Stimulated activated CD4-positive, alpha-beta T cell treated with anti-CD3 and anti-CD28 coated beads, Interleukin-15, amount 100 ng/mL, for 24 hours (primary cell): Measurements from ENCODE around the gene ACTL6A.
"Not testable (repeated sequence)": the region's sequence is repeated elsewhere in the genome, so short reads cannot be mapped to it uniquely, and the experiment has no call there.

Experiments
- DNase-seq: peaks from one replicate; pipeline ENCODE4 v3.0.0-alpha.2; 2020

ACTL6A gene

GRCh38 chr3:179562591-179563270, at the start of gene ACTL6A:
Gene ACTL6A (plus strand): TSS chr3:179562926. CDS start chr3:179563093, 167 bp downstream.
- peak; percentile 100 for DNase-seq

DNA sequence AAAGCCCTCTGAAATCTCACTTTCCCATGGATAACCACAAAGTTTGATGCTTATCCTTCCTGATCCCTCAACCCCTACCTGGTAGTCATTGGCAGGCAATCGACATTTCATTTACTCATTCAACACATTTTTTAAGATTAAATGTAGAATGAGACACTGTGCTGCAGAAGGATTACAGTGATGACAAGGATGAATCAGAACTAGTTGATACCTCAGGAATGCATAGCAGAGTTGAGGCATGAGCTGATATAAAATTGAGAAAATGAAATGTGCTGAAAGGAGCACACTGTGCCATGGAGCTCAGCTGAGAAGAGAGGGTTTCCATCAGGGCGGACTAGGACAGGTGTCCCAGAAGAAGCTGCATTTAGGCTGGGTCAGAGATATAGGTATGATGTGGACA, 48.9 kb upstream of the ACTL6A start:
- no peak for DNase-seq

DNA sequence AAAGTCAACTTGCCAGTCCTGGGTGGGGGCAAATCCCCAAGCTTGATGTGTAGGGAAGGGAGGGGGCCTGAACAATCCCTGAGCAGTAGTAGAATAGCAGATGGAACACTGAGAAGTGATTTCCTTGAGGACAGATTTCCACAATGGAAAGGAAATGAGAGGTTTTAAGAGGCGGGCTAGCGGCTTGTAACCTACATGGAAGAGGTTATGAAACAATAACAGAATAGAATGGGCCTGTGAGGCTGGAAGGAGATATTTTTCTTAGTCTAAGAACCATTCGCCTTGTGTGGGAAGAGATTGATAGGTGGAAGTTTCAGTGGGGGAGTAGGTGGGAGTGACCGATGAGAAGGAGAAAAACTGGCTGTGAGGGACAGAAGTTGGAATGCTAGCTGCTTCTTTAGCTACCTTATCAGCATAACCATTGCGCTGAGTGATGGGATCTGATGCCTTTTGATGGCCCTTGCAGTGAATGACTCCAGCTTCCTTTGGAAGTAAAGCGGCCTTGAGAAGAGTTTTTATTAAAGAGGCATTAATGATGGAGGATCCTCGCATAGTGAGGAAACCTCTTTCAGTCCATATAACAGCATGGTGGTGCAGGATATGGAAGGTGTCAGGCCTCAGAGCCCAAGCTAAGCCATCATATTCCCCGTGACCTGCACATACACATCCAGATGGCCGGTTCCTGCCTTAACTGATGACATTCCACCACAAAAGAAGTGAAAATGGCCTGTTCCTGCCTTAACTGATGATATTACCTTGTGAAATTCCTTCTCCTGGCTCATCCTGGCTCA, 46.1 kb upstream of the ACTL6A start:
- DNase-seq, result not testable (repeated sequence)

DNA sequence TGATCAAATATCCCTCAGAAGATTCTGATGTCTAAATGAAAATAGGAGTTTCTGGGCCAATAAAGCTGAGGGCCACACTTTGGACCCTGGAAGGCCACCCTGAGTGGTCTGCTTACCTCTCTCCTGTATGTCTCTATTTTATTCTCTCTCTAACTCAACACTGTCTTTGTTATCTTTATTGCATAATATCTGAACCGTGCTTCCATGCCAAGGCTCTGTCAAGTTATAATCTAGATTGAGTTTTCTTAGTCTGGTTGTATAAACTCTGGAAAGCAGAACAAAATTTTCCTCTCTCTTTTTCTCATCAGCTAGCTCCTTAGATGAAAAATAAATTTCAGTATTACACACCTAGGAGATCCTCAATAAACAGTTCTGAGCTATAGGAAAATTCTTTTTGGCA, 36.2 kb upstream of the ACTL6A start:
- DNase-seq, result no peak

GRCh38 chr3:179526989-179527391, 35.7 kb upstream of the ACTL6A start:
- no peak for DNase-seq

DNA sequence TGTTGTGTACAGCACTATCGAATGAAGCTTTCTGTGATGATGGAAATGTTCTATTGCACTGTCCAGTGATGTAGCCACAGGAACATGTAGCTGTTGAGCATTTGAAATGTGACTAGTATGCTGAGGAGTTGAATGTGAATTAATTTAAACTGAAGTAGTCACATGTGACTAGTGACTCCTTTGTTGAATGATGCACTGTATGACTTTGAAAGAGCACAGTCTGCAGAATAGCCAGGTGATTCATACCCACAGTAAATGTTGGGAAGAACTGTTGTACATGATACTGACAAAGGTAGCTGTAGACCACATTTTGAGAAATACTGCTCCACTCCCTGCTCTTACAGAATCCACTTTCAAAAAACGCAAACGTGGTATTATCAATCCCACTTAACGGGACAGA, 34.0 kb upstream of the ACTL6A start:
- DNase-seq, result no peak

- DNase-seq, result no peak
Measured at GRCh38 chr3:179531576-179531975, 31.1 kb upstream of the ACTL6A start.

GRCh38 chr3:179533274-179533673, 29.5 kb upstream of the ACTL6A start:
- DNase-seq, result no peak

DNA sequence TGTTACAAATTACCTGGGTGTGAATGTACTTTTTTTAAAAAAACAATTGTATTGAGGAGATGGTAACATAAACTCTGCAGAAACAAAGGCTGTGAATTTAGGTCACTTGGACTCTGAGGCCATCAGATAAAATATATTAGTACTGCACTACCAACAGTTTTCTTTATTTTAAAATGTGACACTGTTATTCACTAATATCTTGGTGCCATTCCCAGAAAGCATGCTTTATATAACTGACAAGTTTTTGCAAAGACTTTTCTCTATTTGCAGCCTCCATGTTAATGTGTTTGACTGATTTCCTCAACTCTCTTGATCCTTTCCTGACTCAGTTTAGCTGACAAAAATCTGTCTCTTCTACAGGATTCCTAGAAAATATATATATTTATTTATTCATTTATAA, 26.5 kb upstream of the ACTL6A start:
- no peak for DNase-seq

GRCh38 chr3:179541094-179541493, 21.6 kb upstream of the ACTL6A start:
- no peak for DNase-seq

- no peak for DNase-seq
Measured at GRCh38 chr3:179541596-179541995, 21.1 kb upstream of the ACTL6A start.

GRCh38 chr3:179542375-179542774, 20.4 kb upstream of the ACTL6A start:
- DNase-seq, result no peak

- no peak for DNase-seq
Measured at GRCh38 chr3:179544981-179545645, 17.6 kb upstream of the ACTL6A start.

GRCh38 chr3:179546814-179547241, 15.9 kb upstream of the ACTL6A start:
- DNase-seq, result no peak

- DNase-seq, result no peak
Measured at GRCh38 chr3:179551349-179552105, 11.2 kb upstream of the ACTL6A start.

DNA sequence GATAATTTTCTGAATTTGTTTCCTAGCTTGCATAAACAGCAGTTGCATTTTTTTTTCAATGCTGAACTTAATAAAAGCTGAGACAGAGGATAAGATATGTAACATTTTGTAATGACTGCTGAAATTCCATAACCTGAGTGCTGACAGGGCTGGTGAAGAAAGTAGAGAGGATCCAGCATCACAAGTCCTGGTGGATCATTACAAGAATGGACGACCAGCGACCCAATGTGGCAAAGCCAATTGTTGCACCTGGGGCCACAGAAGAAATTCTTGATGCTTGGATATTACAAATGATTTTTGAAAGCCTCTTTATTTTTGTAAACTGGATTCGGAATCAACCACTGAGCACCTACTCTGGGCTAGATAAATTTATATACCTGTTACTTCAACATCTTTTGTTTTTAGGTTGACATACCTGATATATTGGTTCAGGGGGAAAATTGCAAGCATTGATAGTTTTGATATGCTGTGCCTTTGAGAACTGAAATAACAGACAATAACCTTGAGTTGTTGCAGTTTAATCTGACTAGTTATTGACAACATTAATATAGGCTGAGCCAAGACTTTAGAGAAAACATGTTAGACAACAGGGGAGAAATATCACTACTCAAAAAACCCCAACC, 3.9 kb upstream of the ACTL6A start:
- peak; percentile 59 for DNase-seq

- DNase-seq, result no peak
Measured at GRCh38 chr3:179560791-179561190, 1.9 kb upstream of the ACTL6A start.

- DNase-seq, result peak; percentile 81
Measured at GRCh38 chr3:179563271-179563783, 601 bp downstream of the ACTL6A start.

- no peak for DNase-seq
Measured at GRCh38 chr3:179565496-179565895, 2.8 kb downstream of the ACTL6A start.

DNA sequence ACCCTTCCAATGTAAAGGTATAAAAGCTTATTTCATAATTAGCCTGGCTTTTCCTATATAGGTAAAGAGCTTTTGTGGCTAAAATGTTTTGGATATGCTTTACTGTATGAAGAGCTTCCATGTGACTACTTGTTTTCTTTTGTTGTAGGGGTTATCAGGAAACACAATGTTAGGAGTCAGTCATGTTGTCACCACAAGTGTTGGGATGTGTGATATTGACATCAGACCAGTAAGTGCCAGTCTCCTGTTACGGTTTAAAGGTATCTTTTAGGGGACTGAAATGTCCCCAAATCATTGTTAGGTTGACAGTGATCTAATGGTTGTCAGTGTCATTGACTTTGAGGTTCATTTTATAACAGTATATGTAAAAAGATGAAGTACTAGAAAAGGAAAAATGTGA, 18.3 kb downstream of the ACTL6A start:
- no peak for DNase-seq

GRCh38 chr3:179589143-179589542, 26.4 kb downstream of the ACTL6A start:
- DNase-seq, result no peak

- DNase-seq, result no peak
Measured at GRCh38 chr3:179590669-179591068, 27.9 kb downstream of the ACTL6A start.
